Endothelial cell of umbilical vein (primary cell): Measurements from ENCODE around the gene RBMS2.
A peak's percentile ranks its signal among the peaks of the same experiment; 100 is the strongest.

Source experiments
- CTCF ChIP-seq, 2 donors: IDR thresholded peaks; 1 replicate in 1 of 2; 2 replicates in 1 of 2; pipeline ENCODE4 v1.5.1; 2011; ENCODE audit warnings: low read length in 2 of 2, mild to moderate bottlenecking in 2 of 2, moderate library complexity in 2 of 2, control low read depth in 1 of 2, inconsistent platforms in 1 of 2, low read depth in 1 of 2; ENCODE audit not compliant: insufficient read depth in 1 of 2; ENCODE audit errors: extremely low read depth in 1 of 2
- EZH2 ChIP-seq: IDR thresholded peaks from 2 replicates; pipeline ENCODE4 v1.6.1; 2012; ENCODE audit warnings: borderline replicate concordance, low read depth, mild to moderate bottlenecking, moderate library complexity, low read length, inconsistent platforms; ENCODE audit not compliant: severe bottlenecking
- FOS ChIP-seq: IDR thresholded peaks from 2 replicates; pipeline ENCODE4 v1.6.1; 2011; ENCODE audit warnings: mild to moderate bottlenecking, low read length, moderate library complexity, borderline replicate concordance; ENCODE audit not compliant: insufficient read depth
- JUN ChIP-seq: IDR thresholded peaks from 2 replicates; pipeline ENCODE4 v1.6.1; 2011; ENCODE audit warnings: borderline replicate concordance, low read depth; ENCODE audit not compliant: insufficient read length, insufficient read depth
- MAX ChIP-seq: IDR thresholded peaks from 2 replicates; pipeline ENCODE4 v1.6.1; 2011; ENCODE audit not compliant: insufficient read depth, insufficient read length
- MYC ChIP-seq: IDR thresholded peaks from one replicate; pipeline ENCODE4 v1.6.1; 2011; ENCODE audit warnings: mild to moderate bottlenecking, low read depth, low read length
- POLR2A ChIP-seq: IDR thresholded peaks from 2 replicates; pipeline ENCODE4 v1.6.1; 2012; ENCODE audit warnings: low read depth, mild to moderate bottlenecking, control low read depth, low read length
- POLR2AphosphoS5 ChIP-seq: IDR thresholded peaks from 2 replicates; pipeline ENCODE4 v1.6.1; 2012; ENCODE audit warnings: low read depth, mild to moderate bottlenecking, control low read depth, low read length, moderate library complexity; ENCODE audit not compliant: insufficient read depth

- peak; percentile 36 for TF ChIP-seq POLR2AphosphoS5
- no peak for TF ChIP-seq CTCF (IDR thresholded peaks at IDR 0.05; ENCODE audit: extremely low read depth in 1 of 2, insufficient read depth in 1 of 2, low read depth in 1 of 2, low read length in 2 of 2)
- TF ChIP-seq MAX, result no peak
- TF ChIP-seq POLR2A, result peak; percentile 28
- TF ChIP-seq EZH2, result no peak
- TF ChIP-seq JUN, result no peak
- no peak for TF ChIP-seq MYC
- no peak for TF ChIP-seq FOS
Measured at GRCh38 chr12:56628671-56629458, 107.2 kb downstream of the RBMS2 start.
